ENCODE results near the gene MYO9B. TPM values are rescaled to one million over a fixed set of nuclear protein-coding genes. Genes with fewer than 3 reads are reported as not detected.
"Not testable (repeated sequence)": the region's sequence is repeated elsewhere in the genome, so short reads cannot be mapped to it uniquely, and the experiment has no call there.

The MYO9B gene
- total RNA-seq, 1 donor from 2014 or later = 54.2 TPM

GRCh38 chr19:17113127-17113785 lies 37.7 kb downstream of the MYO9B start:
- DNase-seq (ENCODE audit: low read depth) = no peak

- DNase-seq (ENCODE audit: low read depth) = no peak
Measured at GRCh38 chr19:17114414-17114831, 38.8 kb downstream of the MYO9B start.

DNA sequence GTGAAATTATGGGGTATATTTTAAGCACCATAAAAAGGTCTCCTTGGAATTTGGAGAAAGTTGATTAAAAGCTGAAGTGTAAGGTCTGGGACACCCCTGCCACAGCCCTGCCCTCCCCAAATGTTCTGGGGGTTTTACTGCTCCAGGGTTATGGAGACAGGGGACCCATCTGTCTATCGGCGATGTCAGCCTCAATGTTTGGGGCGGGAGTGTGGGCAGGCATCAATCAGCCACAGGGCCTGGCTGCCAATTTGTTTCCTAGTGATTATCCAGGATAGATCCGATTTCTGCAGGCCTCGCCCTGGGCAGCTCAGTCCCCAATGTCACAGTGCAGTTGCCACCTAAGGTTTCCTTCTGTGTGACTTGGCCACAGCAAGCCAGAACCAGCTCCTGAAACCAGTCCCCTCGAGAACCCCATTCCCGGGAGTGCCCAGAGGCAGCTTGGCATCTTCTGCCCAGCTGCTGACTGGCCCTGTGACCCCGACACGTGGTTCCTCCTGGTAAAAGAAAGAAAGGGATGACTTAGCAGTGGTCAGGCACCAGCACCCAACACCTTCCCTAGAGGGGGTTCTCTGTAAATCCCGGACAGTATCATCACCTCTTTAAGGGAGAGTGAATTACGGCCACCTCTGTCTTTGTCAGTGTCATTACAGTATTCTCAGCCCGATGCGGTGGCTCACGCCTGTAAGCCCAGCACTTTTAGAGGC lies 41.6 kb downstream of the MYO9B start:
- DNase-seq (ENCODE audit: low read depth) = no peak

GRCh38 chr19:17118957-17119356 lies 43.4 kb downstream of the MYO9B start:
- DNase-seq (ENCODE audit: low read depth) = no peak

GRCh38 chr19:17121736-17122293 lies 46.2 kb downstream of the MYO9B start:
- no peak for DNase-seq (ENCODE audit: low read depth)

GRCh38 chr19:17123041-17123440 lies 47.5 kb downstream of the MYO9B start:
- DNase-seq (ENCODE audit: low read depth) = no peak

DNA sequence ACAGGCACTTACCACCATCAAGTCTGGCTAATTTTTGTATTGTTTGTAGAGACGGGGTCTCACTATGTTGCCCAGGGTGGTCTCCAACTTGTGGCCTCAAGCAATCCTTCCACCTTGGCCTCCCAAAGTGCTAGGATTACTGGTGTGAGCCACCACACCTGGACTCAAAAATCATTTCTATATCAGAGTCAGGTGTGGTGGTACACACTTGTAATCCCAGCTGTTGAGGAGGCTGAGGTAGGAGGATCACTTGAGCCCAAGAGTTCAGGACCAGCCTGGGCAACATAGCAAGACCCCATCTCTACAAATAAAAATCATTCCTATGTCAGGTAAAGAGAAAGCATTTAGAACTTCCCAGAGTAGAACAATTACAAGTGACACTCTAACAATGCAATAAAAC lies 48.4 kb downstream of the MYO9B start:
- no peak for DNase-seq (ENCODE audit: low read depth)

DNA sequence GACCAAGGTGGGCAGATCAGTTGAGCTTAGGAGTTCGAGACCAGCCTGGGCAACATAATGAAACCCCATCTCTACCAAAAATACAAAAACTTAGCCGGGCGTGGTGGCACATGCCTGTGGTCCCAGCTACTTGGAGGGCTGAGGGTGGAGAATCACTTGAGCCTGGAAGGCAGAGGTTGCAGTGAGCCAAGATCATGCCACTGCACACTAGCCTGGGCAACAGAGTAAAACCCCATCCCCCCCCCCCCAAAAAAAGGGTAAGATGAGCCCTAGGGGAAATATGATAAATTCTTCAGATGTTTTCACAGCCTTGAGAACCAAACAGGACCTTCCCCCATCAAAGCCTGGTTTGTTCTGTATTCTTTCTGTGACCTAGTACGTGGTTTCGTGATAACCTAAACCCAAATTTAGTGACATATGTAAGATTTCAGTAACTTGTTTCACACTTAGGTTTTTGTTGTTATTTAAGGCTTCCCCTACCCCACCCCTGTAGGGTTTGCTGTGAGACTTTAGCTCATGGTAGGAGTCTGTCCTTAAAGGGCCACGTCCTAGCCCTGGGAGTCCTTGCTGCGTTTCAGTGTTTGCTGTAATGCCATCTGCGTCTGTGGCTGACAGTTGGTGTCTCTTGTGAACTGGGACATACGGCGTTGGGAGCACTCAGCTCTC lies 49.6 kb downstream of the MYO9B start:
- DNase-seq (ENCODE audit: low read depth) = no peak

GRCh38 chr19:17125728-17126677 lies 50.4 kb downstream of the MYO9B start:
- no peak for DNase-seq (ENCODE audit: low read depth)

DNA sequence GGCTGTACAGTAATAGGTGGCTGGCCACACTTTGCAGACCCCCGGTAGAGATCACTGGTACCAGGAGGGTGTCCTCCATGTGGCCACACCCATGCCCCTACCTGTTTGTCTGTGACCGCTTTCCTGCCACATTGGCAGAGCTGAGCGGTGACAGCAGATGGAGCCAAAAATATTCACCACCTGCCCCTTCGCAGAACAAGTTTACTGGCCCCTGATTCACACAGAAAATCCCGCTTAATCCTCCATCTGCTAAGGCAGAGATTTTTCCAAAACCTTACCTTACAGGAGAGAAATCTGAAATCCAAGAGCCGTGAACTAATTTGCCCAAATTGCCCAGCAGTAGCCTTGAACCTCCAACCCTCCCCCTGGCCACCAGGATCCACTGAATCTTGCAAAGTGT lies 52.1 kb downstream of the MYO9B start:
- DNase-seq (ENCODE audit: low read depth) = no peak

- no peak for DNase-seq (ENCODE audit: low read depth)
Measured at GRCh38 chr19:17128403-17128802, 52.8 kb downstream of the MYO9B start.

GRCh38 chr19:17128820-17129219 lies 53.2 kb downstream of the MYO9B start:
- no peak for DNase-seq (ENCODE audit: low read depth)

DNA sequence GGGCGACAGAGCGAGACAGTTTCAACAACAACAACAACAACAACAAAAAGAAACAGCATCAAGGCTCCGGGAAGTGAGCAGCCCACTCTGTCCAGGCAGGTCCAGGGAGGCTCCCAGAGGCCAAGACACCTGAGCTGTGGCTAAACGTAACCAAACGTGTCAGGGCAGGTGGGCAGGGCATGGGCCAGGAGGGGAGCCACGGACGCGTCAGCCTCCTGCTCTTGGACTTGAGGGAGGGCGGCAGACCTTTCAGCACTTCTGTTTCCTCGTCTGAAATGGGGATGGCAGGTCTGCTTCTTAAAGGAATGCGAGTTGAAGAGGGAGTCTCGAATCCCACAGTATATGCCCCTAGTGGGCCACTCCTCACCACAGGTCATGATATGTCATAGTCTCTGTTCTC lies 53.8 kb downstream of the MYO9B start:
- no peak for DNase-seq (ENCODE audit: low read depth)

DNA sequence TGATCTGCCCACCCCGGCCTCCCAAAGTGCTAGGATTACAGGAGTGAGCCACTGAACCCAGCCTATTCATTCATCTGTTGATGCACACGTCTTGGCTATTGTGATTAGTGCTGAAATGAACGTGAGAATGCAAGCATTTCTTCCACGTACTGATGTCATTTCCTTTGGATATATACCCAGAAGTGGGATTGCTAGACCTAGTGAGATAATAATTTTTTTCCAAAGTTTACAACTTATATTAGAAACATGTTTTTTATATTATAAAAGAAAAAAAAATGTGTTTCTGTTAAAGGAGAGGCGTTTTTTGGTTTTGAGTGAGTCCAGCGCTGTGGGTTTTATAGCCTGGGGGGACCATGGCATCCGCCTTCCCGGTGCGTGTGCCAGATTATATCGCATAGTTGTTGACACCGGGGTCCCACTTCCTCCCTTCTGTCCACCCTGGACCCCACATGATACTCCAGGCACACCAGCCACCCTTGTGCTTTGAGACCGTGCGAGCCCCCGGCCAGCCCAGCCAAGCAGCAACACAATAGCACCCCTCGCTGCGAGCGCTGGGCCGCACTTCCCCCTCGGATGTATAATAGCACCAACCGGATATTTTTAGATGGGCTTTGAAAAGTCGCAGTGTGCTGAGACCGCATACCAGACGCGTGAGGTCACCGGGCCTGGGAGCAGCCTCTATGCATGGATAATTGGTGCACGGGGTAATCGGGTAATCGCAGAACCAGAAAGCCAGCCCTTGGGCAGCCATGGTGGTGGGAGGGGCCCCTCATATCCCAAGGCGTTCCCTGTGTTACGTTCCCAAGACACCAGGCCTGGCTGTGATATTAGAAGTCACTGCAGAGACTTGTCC lies 59.6 kb downstream of the MYO9B start:
- peak; percentile 91 for DNase-seq (ENCODE audit: low read depth)

- DNase-seq (ENCODE audit: low read depth) = no peak
Measured at GRCh38 chr19:17136021-17136420, 60.4 kb downstream of the MYO9B start.

GRCh38 chr19:17136617-17137016 lies 61.0 kb downstream of the MYO9B start:
- no peak for DNase-seq (ENCODE audit: low read depth)

- DNase-seq (ENCODE audit: low read depth) = no peak
Measured at GRCh38 chr19:17137417-17137816, 61.8 kb downstream of the MYO9B start.

DNA sequence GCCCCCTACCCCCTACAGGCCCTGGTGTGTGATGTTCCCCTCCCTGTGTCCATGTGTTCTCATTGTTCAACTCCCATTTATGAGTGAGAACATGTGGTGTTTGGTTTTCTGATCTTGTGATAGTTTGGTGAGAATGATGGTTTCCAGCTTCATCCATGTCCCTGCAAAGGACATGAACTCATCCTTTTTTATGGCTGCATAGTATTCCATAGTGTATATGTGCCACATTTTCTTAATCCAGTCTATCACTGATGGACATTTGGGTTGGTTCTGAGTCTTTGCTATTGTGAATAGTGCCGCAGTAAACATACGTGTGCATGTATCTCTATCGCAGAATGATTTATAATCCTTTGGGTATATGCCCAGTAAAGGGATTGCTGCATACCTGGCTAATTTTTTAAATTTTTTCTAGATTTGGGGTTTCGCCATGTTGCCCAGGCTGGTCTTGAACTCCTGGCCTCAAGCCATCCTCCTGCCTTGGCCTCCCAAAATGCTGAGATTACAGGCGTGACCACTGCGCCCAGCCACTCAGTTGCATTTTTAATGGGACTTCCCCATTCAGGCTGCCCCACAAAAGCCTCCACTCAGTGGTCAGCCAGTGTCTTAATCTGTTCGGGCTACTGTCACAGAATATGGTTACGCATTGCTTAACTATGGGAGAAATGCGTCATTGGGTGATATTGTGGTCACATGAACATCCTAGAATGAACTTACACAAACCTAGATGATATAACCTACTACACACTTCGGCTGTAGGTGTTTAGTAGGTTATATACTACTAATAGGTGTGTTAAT lies 62.7 kb downstream of the MYO9B start:
- not testable (repeated sequence) for DNase-seq (ENCODE audit: low read depth)

DNA sequence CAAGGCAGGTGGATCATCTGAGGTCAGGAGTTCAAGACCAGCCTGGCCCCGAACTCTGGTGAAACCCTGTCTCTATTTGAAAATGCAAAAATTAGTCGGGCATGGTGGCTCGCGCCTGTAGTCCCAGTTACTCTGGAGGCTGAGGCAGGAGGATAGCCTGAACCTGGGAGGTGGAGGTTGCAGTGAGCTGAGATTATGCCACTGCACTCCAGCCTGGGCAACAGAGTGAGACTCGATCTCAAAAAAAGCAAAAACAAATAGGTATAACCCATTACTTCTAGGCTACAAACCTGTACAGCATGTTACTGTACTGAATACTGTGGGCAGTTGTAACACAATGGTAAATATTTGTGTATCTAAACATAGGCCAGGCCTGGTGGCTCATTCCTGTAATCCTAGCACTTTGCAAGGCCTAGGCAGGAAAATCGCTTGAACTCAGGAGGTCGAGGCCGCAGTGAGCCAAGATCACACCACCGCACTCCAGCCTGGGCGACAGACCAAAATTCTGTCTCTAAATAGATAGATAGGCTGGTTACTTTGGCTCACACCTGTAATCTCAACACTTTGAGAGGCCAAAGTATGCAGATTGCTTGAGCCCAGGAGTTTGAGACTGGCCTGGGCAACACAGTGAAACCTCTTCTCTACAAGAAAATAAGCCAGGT lies 63.5 kb downstream of the MYO9B start:
- no peak for DNase-seq (ENCODE audit: low read depth)
